T-helper 9 cell (primary cell): Measurements from ENCODE around the gene RNASE8.

Source experiments
- DNase-seq: peaks from one replicate; pipeline ENCODE4 v3.0.0-alpha.2; 2020

RNASE8 gene

GRCh38 chr14:21093769-21094681, 36.4 kb downstream of the RNASE8 start:
- no peak for DNase-seq

DNA sequence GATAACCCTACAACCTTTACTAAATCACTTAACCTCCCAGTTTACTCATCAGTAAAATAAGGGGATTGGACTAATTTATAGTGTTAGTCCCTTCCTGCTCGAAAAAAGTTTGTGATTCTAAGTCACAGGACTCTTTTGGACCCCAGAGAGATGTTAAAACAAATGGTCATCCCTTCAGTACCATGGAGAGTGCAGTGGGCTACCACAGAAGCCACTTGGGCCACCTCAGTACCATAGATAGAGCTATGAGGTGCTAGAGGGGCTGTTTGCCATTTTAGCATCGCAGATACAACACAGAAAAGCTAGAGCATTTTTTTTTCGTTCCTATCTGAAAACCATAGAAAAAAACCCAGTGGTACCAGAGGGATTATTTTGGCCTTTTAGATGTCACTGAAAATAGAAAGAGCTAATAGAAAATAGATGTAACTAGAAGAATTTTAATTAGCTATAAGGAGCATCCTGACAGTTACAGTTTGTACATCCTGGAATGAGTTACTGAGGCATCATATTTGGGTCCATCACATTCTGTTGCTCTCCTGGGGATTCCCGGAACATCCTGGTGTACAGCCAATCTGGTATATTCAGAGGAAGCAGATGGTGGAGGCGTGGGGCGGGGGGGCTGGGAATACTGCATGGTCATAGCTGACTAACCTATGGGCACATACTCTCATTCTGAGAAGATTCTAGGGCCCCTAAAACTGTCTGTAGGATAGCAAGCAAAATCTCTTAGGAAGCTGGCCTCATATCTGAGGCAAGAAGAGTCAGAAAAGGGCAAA, 38.0 kb downstream of the RNASE8 start:
- no peak for DNase-seq

- no peak for DNase-seq
Observed at GRCh38 chr14:21096438-21096837, 38.8 kb downstream of the RNASE8 start.

- no peak for DNase-seq
Observed at GRCh38 chr14:21096978-21097635, 39.5 kb downstream of the RNASE8 start.

DNA sequence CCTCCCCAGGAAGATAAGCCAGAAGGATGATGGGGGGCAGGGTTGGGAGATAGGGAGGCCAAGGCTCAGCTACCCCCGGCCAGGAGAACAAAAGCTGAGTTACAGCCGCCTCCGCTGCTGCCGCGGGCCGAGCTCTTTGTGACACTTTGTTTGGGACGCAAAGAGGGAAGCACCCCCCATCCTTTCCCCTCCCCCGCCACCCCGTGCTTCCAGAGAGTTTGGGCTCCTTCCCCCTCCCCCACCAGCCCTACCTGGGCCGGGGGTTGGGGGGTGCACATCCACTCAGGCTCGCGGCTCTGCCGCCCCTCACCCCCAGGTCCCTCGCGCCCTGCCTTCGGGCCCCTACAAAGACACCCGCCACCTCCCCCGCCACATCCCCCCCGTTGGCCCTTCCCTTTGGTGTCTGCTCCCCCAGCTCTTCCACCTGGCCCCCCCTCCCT, 40.0 kb downstream of the RNASE8 start:
- peak; percentile 30 for DNase-seq

GRCh38 chr14:21098076-21098891, 40.7 kb downstream of the RNASE8 start, which contains the start of gene ZNF219:
Gene ZNF219 (minus strand): TSS chr14:21098655. CDS start chr14:21093591, 5,064 bp downstream.
- DNase-seq = peak; percentile 50

GRCh38 chr14:21098892-21099595, 41.4 kb downstream of the RNASE8 start:
- DNase-seq = no peak

DNA sequence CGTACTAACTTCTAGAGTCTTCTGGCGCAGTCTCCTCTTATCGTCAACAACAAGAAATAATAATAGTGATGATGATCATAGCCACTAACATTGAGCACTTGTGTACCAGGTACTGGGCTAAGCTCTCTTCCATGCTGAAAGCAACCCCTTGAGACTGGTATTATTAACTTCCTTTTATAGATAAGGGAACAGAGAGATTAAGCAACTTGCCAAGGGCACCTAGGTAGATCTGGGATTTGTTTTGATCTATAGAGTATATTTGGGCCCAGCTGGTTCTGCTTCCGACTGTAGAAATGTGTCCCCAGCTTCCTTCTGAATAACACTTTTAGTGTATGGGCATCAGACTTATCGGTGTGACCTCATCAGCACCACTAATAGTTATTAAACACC, 42.0 kb downstream of the RNASE8 start:
- DNase-seq = no peak

GRCh38 chr14:21100931-21101330, 43.3 kb downstream of the RNASE8 start, which contains the start of gene TMEM253:
Gene TMEM253 (plus strand): TSS chr14:21101066. CDS start chr14:21101344, 278 bp downstream.
- no peak for DNase-seq

DNA sequence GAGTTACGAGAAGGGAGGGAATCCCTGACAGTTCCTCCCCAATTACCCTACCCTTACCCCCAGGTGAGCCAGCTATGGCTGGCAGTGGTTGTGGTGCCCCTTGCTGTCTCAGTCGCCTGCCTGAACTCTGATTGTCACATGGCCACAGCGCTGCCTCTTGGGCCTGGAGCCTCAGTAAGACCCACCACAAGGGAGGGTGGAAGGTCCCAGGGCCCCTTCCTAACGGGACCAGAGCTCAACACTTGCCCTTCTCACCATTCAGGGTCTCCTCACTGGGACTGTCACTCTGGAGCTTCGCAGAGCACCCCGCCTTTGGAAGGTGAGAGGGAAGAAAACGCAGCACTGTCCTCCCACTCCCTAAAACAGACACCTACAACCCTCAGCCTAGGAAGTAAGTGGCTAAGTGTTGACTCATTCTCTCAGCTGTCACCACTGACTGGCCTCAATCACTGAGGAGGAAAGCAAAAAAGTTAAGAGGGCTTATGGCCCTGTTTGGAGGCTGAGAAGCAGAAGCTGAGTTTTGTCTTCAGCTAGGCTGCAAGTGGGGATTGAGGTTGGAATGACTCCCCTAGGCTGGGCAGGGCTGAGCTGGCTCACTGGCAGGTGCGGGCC, 44.3 kb downstream of the RNASE8 start:
- no peak for DNase-seq

DNA sequence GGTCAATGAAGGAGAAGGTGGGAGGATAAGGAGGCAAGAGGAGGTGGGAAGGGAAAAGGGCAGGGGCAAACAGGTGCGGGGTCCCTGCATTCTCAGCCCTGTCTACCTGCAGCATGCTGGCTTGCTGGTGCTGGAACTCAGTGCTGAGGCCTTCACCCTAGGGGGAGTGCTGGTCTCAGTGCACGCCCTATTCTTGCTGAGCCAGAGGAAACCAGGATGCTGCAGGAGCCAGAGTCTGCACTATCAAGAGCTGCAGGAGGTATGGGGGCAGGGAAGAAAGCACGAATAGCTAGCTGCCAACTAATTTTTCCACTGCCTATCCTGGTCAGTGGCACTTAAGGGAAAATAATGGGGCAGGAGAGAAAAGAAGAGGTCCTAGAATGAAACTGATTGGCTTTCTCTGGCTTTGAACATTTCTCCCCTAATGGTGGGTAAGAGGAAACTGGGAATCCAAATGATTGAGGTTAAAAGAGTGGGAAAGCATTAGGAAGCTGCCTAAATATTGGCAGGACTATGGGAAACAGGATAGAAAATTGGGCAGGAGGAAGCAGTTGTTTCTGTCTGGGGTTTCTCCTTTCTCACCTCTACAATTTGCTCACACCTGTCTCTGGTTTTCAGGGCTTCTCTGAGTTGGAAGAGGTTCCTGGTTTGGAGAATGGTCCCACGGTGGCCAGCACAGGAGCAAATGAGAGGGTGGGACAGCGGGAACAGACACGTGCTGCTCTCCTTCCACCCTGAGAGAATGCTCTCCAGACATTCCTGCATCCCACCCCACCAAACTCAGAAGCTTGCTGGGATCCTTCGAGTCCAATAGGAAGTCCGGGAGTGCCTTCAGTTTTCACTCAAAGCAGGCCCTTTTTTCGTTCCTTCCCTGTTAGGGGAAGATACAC, 45.1 kb downstream of the RNASE8 start:
- DNase-seq = no peak

GRCh38 chr14:21103411-21103709, 45.7 kb downstream of the RNASE8 start:
- no peak for DNase-seq

DNA sequence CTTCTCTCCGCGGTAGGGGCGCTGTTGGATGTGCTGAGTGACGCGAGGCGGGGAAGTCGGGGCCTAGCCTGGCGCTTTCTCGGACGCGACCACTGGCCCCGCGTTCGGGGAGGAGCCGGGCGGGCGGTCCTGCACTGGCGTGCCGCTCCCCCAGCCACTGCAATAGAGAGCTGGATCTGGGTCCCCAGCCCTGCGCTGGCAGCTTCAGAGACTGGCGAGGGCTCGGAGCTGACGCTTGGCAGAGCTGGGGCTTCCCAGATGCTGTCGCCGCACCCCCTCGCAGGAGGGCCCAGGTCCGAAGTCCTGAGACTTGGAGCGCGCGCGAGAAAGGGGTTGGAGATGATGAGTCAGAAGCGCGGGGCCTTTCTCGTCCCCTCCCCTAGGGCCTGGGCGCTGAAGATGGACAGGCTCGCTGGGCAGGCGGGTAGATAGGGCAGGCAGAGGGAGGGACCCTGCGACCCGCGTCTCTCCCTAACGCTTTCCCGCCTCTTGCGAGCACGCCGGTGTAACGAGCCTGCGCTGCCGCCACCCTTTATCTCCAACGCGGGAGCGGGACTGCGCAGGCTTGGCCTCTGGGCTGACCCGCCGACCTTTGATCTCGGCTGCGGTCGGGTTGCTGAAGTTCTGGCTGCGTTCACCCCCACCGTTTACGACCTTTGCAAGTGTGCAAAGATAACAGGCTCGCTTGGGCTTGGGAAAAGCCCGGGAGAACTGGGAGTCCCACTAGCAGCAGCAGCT, 46.3 kb downstream of the RNASE8 start:
- peak; percentile 87 for DNase-seq

GRCh38 chr14:21104448-21105060, 46.9 kb downstream of the RNASE8 start:
- DNase-seq = peak; percentile 55

GRCh38 chr14:21105095-21105494, 47.5 kb downstream of the RNASE8 start:
- DNase-seq = no peak

DNA sequence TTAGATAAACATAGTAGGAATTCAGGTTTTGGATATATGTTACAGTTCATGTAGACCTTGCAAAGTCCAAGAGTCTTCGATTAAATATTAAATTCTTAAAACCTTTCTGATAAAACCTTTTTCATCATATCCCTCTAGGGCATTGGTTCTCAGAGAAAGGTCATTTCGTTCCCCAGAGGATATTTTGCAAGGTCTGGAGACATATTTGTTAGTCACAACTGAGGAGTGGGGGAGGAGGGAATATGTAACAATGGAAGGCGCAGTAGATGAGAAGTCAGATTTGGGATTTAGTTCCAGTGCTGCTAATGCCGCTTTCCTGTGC, 48.5 kb downstream of the RNASE8 start:
- no peak for DNase-seq

GRCh38 chr14:21106498-21107282, 49.1 kb downstream of the RNASE8 start:
- DNase-seq = peak; percentile 70

DNA sequence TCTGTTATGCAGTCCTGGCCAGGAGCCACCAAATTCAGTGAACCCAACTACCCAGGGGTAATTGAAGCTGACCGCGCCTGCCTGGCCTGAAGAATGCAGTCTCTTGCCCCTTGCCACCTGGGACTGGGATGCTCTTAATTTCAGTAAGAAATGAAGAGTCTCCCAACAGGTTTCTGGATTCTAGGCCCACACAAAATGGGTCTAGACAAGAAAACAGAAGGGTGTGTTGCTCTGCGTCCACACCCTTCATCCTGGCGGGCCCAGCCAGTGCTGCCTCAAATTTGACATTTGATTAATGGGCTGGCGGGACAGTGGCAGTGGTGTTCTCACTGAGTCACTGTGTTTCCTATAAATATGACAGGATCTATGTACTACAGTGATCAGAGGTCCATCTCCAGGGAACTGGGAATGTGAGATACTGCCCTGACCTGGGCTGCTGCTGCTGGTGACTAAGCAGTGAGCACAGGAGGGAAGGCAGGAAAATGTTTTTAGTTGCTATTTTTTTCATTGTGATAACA, 49.7 kb downstream of the RNASE8 start:
- no peak for DNase-seq
